Measurements from ENCODE around the gene SHTN1. TPM values are rescaled to one million over a fixed set of nuclear protein-coding genes. Genes with fewer than 3 reads are reported as not detected.

Gene SHTN1
- total RNA-seq, 3 donors from 2014 or later (not counting 1 experiment from before 2014, with no cell fraction given), result 0.88 to 1.4 (median 1.1) TPM

GRCh38 chr10:117004227-117005025 lies 561 bp downstream of the SHTN1 start:
- Histone ChIP-seq H3K36me3 (ENCODE audit: control insufficient read depth, insufficient read depth, low read length) (no peaks in the 10 kb centered on the region), H3K27ac (ENCODE audit: low read length) (no peak overlapping the region), H3K4me3 (ENCODE audit: low read length) (peak overlapping the region; percentile 37), H3K27me3 (ENCODE audit: control insufficient read depth, insufficient read depth, low read length) (peaks cover 5% of the 10 kb centered on the region), H3K9me3 (ENCODE audit: control insufficient read depth, insufficient read depth, low read length) (no peaks in the 10 kb centered on the region), H3K4me1 (ENCODE audit: control insufficient read depth, insufficient read depth, low read length) (peaks cover 11% of the 10 kb centered on the region)
- H3K27me3 Mint-ChIP-seq (ENCODE audit: low read depth in 2 of 2), result peaks cover 7 to 11% of the 10 kb centered on the region in 2 donors
- H3K36me3 Mint-ChIP-seq, result no peaks in the 10 kb centered on the region
- intact Hi-C loops (cut with micrococcal nuclease), result no loop called here
- DNase-seq (peak in 1 of 2 donors; percentile 2), ATAC-seq (peak in 1 of 3 donors; percentile 28)
- no peaks in the 10 kb centered on the region for H3K4me1 Mint-ChIP-seq
- peak overlapping the region; percentile 71 for H3K4me3 Mint-ChIP-seq
- peaks cover 0 to 2% of the 10 kb centered on the region in 2 donors for H3K9me3 Mint-ChIP-seq
- H3K27ac Mint-ChIP-seq, result no peak overlapping the region
- WGBS (ENCODE audit: insufficient coverage), result 7% methylated on average over 47 of the region's 47 CpGs
- TF ChIP-seq CTCF (IDR thresholded peaks at IDR 0.05), result no peak

- Mint-ChIP-seq H3K4me3 (peak overlapping the region; percentile 35), H3K27me3 (ENCODE audit: low read depth in 2 of 2) (peaks cover 7 to 11% of the 10 kb centered on the region in 2 donors), H3K27ac (no peak overlapping the region), H3K36me3 (no peaks in the 10 kb centered on the region), H3K9me3 (peaks cover 0 to under 1% of the 10 kb centered on the region in 2 donors), H3K4me1 (no peaks in the 10 kb centered on the region)
- Histone ChIP-seq H3K27ac (ENCODE audit: low read length) (no peak overlapping the region), H3K4me1 (ENCODE audit: control insufficient read depth, insufficient read depth, low read length) (peaks cover 11% of the 10 kb centered on the region), H3K36me3 (ENCODE audit: control insufficient read depth, insufficient read depth, low read length) (no peaks in the 10 kb centered on the region), H3K4me3 (ENCODE audit: low read length) (no peak overlapping the region), H3K9me3 (ENCODE audit: control insufficient read depth, insufficient read depth, low read length) (no peaks in the 10 kb centered on the region), H3K27me3 (ENCODE audit: control insufficient read depth, insufficient read depth, low read length) (peaks cover 5% of the 10 kb centered on the region)
- WGBS (ENCODE audit: insufficient coverage), result 91% methylated on average over 6 of the region's 6 CpGs
- ATAC-seq (no peak), DNase-seq (no peak)
- intact Hi-C loops (cut with micrococcal nuclease), result no loop called here
- TF ChIP-seq CTCF (IDR thresholded peaks at IDR 0.05), result no peak
Observed at GRCh38 chr10:117003336-117003735, 1.7 kb downstream of the SHTN1 start.

- no peaks in the 10 kb centered on the region for H3K36me3 Mint-ChIP-seq
- Histone ChIP-seq H3K27me3 (ENCODE audit: control insufficient read depth, insufficient read depth, low read length) (peaks cover 5% of the 10 kb centered on the region), H3K4me3 (ENCODE audit: low read length) (no peak overlapping the region), H3K4me1 (ENCODE audit: control insufficient read depth, insufficient read depth, low read length) (peaks cover 11% of the 10 kb centered on the region), H3K36me3 (ENCODE audit: control insufficient read depth, insufficient read depth, low read length) (no peaks in the 10 kb centered on the region), H3K27ac (ENCODE audit: low read length) (no peak overlapping the region), H3K9me3 (ENCODE audit: control insufficient read depth, insufficient read depth, low read length) (no peaks in the 10 kb centered on the region)
- intact Hi-C loops (cut with micrococcal nuclease), result no loop called here
- no peak overlapping the region for H3K27ac Mint-ChIP-seq
- no peaks in the 10 kb centered on the region for H3K4me1 Mint-ChIP-seq
- DNase-seq (no peak), ATAC-seq (no peak)
- H3K4me3 Mint-ChIP-seq, result no peak overlapping the region
- TF ChIP-seq CTCF (IDR thresholded peaks at IDR 0.05), result no peak
- peaks cover 7 to 11% of the 10 kb centered on the region in 2 donors for H3K27me3 Mint-ChIP-seq (ENCODE audit: low read depth in 2 of 2)
- no peaks in the 10 kb centered on the region for H3K9me3 Mint-ChIP-seq
Observed at GRCh38 chr10:117002206-117002605, 2.8 kb downstream of the SHTN1 start.

All from natural killer cell (primary cell).